Measurements from ENCODE around the gene PTH2.

DNA sequence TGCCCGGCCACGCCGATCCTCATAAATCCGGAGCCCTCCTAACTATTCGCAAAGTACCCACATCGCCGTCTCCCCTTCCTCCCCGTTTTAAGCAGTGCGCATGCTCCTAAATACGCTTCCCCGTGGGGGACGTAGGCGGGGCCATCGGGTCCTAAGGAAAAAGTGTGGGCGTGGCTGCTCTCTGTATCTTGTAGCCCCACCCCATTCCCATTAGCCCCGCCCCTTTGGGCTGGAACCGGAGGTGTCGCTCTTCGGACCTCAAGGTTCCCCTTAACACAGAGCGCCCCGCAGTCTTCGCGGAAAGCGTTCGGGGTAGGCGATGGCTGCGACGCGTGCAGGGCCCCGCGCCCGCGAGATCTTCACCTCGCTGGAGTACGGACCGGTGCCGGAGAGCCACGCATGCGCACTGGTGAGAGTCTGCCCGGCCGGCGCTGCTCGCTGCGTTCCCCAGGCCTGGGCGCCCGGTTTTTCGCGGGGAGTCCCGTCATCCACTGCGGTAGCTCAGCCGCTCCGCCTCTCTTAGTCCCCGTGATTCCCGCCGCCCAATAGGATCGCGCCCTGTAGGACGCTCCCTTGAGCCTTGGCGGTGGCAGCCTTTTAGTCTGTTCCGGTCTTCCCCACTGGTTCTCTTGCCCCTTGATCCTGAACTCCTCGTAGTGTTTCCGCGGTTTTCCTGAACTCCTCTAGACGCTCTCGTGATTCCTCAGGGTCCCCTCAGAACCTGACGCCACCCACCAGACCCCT lies 29.9 kb upstream of the PTH2 start, which contains the start of gene ALDH16A1:
- TF ChIP-seq, protein P1, sequence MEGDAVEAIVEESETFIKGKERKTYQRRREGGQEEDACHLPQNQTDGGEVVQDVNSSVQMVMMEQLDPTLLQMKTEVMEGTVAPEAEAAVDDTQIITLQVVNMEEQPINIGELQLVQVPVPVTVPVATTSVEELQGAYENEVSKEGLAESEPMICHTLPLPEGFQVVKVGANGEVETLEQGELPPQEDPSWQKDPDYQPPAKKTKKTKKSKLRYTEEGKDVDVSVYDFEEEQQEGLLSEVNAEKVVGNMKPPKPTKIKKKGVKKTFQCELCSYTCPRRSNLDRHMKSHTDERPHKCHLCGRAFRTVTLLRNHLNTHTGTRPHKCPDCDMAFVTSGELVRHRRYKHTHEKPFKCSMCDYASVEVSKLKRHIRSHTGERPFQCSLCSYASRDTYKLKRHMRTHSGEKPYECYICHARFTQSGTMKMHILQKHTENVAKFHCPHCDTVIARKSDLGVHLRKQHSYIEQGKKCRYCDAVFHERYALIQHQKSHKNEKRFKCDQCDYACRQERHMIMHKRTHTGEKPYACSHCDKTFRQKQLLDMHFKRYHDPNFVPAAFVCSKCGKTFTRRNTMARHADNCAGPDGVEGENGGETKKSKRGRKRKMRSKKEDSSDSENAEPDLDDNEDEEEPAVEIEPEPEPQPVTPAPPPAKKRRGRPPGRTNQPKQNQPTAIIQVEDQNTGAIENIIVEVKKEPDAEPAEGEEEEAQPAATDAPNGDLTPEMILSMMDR (IDR thresholded peaks at IDR 0.05) = no peak
- TF ChIP-seq POLR2AphosphoS5 (IDR thresholded peaks at IDR 0.05) = peak; percentile 90 to 97 (median 96)
- peak; percentile 69 to 89 for TF ChIP-seq POLR2A (IDR thresholded peaks at IDR 0.05)
- TF ChIP-seq EP300 (IDR thresholded peaks at IDR 0.05) = peak in 1 of 4 donors; percentile 31

Data from sigmoid colon (tissue), 4 donors.